GM21423 (cell line): ENCODE measurements around the gene BMS1.

Source experiments
- ATAC-seq: cut with Tn5 transposase; IDR thresholded peaks from one replicate; pipeline ENCODE4 v1.9.1; 2021; ENCODE audit warnings: mild to moderate bottlenecking, moderate library complexity; ENCODE audit not compliant: unreplicated experiment

BMS1 gene

DNA sequence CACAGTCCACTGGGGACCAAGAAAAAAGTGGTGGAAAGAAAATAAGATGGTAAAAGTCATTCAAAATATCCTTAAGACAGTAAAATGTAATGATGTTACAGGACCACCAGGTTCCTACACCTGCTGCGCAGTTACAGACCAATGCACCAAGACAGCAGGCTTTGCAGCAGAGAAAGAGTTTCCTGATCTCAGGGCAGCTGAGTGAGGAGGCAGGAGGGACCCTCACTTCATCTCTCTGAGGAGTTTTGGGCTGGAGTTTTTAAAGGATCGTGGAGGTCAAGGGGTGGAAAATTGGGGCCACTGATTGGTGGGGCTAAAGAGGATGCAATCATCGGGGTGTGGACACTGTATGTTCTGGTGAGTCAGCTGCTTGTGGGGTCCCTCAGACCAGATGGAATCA lies 100.0 kb downstream of the BMS1 start:
- ATAC-seq: no peak
